Measurements from ENCODE around the gene GUCY2C. TPM values are rescaled to one million over a fixed set of nuclear protein-coding genes. Genes with fewer than 3 reads are reported as not detected.

GUCY2C gene
- total and polyA plus RNA-seq, 10 of the 15 experiments (the other 5 are each of a cell fraction or from before 2014, with no cell fraction given), result 0.08 to 0.60 (median 0.17) TPM

DNA sequence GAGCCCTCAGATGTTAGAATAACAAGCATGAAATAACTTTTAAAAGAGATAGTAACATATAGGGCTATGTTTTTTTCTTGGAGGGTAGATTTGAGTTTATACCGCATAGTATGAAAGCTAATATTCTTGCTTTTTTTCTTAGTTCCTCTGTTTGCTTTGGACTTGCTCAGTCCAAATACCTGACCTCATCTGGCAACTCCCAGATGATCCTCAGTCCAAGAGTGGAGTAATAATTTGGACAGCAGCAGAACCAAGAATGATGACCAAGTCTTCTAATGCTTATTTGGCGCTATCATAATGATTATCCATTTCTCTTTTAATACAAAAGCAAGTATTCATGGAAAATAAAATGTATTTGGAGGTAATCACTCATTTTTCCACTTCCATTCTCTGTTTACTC is 45.6 kb downstream of the GUCY2C start:
- H2AFZ ChIP-seq (ENCODE audit: control insufficient read depth, low read depth, low read length), result no peak overlapping the region
- POLR2A ChIA-PET, result no interaction called here
- H3K4me2 ChIP-seq (ENCODE audit: control insufficient read depth, insufficient read depth), result no peak overlapping the region
- ATAC-seq (no peak), DNase-seq (ENCODE audit: low read depth, low spot score) (no peak), FAIRE-seq (no peak)
- no peaks in the 10 kb centered on the region for H3K27me3 ChIP-seq (replicated peaks in 1 of 2; ENCODE audit: control insufficient read depth in 2 of 2, insufficient read depth in 2 of 2, low read length in 1 of 2)
- no peak overlapping the region for H3K9ac ChIP-seq (ENCODE audit: control insufficient read depth, insufficient read depth, low read length)
- no TSS peak for BruUV-seq (replicated peaks)
- no peak overlapping the region for H3K27ac ChIP-seq (ENCODE audit: control insufficient read depth, insufficient read depth)
- H3K36me3 ChIP-seq (ENCODE audit: control insufficient read depth in 2 of 2, insufficient read depth in 2 of 2, low read length in 1 of 2), result no peaks in the 10 kb centered on the region
- CTCF ChIA-PET, result no interaction called here
- RAD21 ChIA-PET (ENCODE audit: unreplicated experiment), result no interaction called here
- no peaks in the 10 kb centered on the region for H3K9me3 ChIP-seq (replicated peaks; ENCODE audit: control insufficient read depth, insufficient read depth, low read length)
- no peak overlapping the region for H3K4me3 ChIP-seq
- intact Hi-C loops (cut with micrococcal nuclease; ENCODE audit: unreplicated experiment), result no loop called here
- no peaks in the 10 kb centered on the region for H4K20me1 ChIP-seq (ENCODE audit: control insufficient read depth, insufficient read depth)
- SMC1A ChIA-PET (ENCODE audit: uncharacterized antibody, unreplicated experiment), result no interaction called here
- no peaks in the 10 kb centered on the region for H3K79me2 ChIP-seq (ENCODE audit: control insufficient read depth, insufficient read depth, low read length)
- H3K4me1 ChIP-seq (ENCODE audit: control insufficient read depth, insufficient read depth, low read length), result no peaks in the 10 kb centered on the region
- 86% methylated on average over 2 of the region's 2 CpGs for WGBS (ENCODE audit: insufficient coverage, insufficient replicate concordance, low lambda C conversion rate, missing lambda C conversion rate)
- TF ChIP-seq RAD21 (IDR thresholded peaks at IDR 0.05; ENCODE audit: insufficient read depth, low read depth, low read length) (no peak), SMC3 (IDR thresholded peaks at IDR 0.05; ENCODE audit: borderline replicate concordance, low read length) (no peak), CEBPB (IDR thresholded peaks at IDR 0.05; ENCODE audit: borderline replicate concordance in 1 of 2, low read depth in 2 of 2, low read length in 2 of 2) (no peak), SREBF1 (IDR thresholded peaks at IDR 0.05; ENCODE audit: low read length) (no peak), BHLHE40 (IDR thresholded peaks at IDR 0.05; ENCODE audit: borderline replicate concordance in 1 of 2, low read depth in 2 of 2, low read length in 1 of 2) (no peak), FOS (IDR thresholded peaks at IDR 0.05; ENCODE audit: borderline replicate concordance, extremely low read depth, insufficient read length) (no peak), IRF4 (IDR thresholded peaks at IDR 0.05; ENCODE audit: low read depth, low read length) (no peak), ZNF24 (IDR thresholded peaks at IDR 0.05) (no peak), RFX5 (IDR thresholded peaks at IDR 0.05; ENCODE audit: low read depth, low read length) (no peak), RAD51 (IDR thresholded peaks at IDR 0.05) (no peak), LARP7 (IDR thresholded peaks at IDR 0.05) (no peak), JUND (IDR thresholded peaks at IDR 0.05; ENCODE audit: low read depth, low read length) (no peak), ZZZ3 (IDR thresholded peaks at IDR 0.05; ENCODE audit: control insufficient read depth, insufficient read length, low read depth) (no peak), MTA3 (IDR thresholded peaks at IDR 0.05; ENCODE audit: borderline replicate concordance, low read length) (no peak)
- TF ChIP-seq, protein P1, sequence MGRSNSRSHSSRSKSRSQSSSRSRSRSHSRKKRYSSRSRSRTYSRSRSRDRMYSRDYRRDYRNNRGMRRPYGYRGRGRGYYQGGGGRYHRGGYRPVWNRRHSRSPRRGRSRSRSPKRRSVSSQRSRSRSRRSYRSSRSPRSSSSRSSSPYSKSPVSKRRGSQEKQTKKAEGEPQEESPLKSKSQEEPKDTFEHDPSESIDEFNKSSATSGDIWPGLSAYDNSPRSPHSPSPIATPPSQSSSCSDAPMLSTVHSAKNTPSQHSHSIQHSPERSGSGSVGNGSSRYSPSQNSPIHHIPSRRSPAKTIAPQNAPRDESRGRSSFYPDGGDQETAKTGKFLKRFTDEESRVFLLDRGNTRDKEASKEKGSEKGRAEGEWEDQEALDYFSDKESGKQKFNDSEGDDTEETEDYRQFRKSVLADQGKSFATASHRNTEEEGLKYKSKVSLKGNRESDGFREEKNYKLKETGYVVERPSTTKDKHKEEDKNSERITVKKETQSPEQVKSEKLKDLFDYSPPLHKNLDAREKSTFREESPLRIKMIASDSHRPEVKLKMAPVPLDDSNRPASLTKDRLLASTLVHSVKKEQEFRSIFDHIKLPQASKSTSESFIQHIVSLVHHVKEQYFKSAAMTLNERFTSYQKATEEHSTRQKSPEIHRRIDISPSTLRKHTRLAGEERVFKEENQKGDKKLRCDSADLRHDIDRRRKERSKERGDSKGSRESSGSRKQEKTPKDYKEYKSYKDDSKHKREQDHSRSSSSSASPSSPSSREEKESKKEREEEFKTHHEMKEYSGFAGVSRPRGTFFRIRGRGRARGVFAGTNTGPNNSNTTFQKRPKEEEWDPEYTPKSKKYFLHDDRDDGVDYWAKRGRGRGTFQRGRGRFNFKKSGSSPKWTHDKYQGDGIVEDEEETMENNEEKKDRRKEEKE (IDR thresholded peaks at IDR 0.05), result no peak
- TF ChIP-seq, protein P2, sequence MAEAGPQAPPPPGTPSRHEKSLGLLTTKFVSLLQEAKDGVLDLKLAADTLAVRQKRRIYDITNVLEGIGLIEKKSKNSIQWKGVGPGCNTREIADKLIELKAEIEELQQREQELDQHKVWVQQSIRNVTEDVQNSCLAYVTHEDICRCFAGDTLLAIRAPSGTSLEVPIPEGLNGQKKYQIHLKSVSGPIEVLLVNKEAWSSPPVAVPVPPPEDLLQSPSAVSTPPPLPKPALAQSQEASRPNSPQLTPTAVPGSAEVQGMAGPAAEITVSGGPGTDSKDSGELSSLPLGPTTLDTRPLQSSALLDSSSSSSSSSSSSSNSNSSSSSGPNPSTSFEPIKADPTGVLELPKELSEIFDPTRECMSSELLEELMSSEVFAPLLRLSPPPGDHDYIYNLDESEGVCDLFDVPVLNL (IDR thresholded peaks at IDR 0.05; ENCODE audit: low read depth, low read length), result no peak
- TF ChIP-seq, protein P3, sequence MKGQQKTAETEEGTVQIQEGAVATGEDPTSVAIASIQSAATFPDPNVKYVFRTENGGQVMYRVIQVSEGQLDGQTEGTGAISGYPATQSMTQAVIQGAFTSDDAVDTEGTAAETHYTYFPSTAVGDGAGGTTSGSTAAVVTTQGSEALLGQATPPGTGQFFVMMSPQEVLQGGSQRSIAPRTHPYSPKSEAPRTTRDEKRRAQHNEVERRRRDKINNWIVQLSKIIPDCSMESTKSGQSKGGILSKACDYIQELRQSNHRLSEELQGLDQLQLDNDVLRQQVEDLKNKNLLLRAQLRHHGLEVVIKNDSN (IDR thresholded peaks at IDR 0.05; ENCODE audit: borderline replicate concordance, extremely low read length, insufficient read depth, low read depth, low read length), result no peak
- TF ChIP-seq, protein P4, sequence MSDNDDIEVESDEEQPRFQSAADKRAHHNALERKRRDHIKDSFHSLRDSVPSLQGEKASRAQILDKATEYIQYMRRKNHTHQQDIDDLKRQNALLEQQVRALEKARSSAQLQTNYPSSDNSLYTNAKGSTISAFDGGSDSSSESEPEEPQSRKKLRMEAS (IDR thresholded peaks at IDR 0.05; ENCODE audit: low read depth, low read length), result no peak
- in situ Hi-C loops (cut with MboI), result no loop called here

All from GM12878 (cell line).